Natural killer cell (primary cell): ENCODE results near the gene SORCS1. TPM values are rescaled to one million over a fixed set of nuclear protein-coding genes. Genes with fewer than 3 reads are reported as not detected.

ENCODE experiments used
- ATAC-seq, 3 donors: fragments of 150-1000 bp in 2 of 3; fragments of 200-7000 bp in 1 of 3; cut with Tn5 transposase; 1 replicate in 1 of 3; 2 replicates in 2 of 3; pipeline ENCODE4 v1.10.0; 2021; ENCODE audit warnings: mild to moderate bottlenecking in 2 of 3, moderate library complexity in 2 of 3
- DNase-seq, 2 donors: peaks; one replicate each; pipeline versions ENCODE4 v3.0.0 to v3.0.0-alpha.2; 2013 to 2021; ENCODE audit warnings: mixed read lengths in 1 of 2
- H3K27ac ChIP-seq: one replicate; pipeline ENCODE4 v1.5.1; 2013; ENCODE audit warnings: mild to moderate bottlenecking, low read length
- H3K27me3 ChIP-seq: one replicate; pipeline ENCODE4 v1.6.1; 2013; ENCODE audit warnings: low read length; ENCODE audit not compliant: control insufficient read depth, insufficient read depth
- H3K36me3 ChIP-seq: one replicate; pipeline ENCODE4 v1.6.1; 2013; ENCODE audit warnings: low read length; ENCODE audit not compliant: control insufficient read depth, insufficient read depth
- H3K4me1 ChIP-seq: one replicate; pipeline ENCODE4 v1.6.1; 2013; ENCODE audit warnings: low read length; ENCODE audit not compliant: control insufficient read depth, insufficient read depth
- H3K4me3 ChIP-seq: one replicate; pipeline ENCODE4 v1.5.1; 2013; ENCODE audit warnings: low read length
- H3K9me3 ChIP-seq: one replicate; pipeline ENCODE4 v1.6.1; 2013; ENCODE audit warnings: low read length; ENCODE audit not compliant: control insufficient read depth, insufficient read depth
- H3K27ac Mint-ChIP-seq, 2 donors: one replicate each; pipeline ENCODE4 v1.8.0; 2022; ENCODE audit warnings: mild to moderate bottlenecking in 2 of 2, mixed read lengths in 2 of 2, moderate library complexity in 1 of 2
- H3K27me3 Mint-ChIP-seq, 2 donors: one replicate each; pipeline ENCODE4 v1.8.0; 2022; ENCODE audit warnings: low read depth in 2 of 2, mixed read lengths in 2 of 2
- H3K36me3 Mint-ChIP-seq: one replicate; pipeline ENCODE4 v1.8.0; 2022; ENCODE audit warnings: mixed read lengths
- H3K4me1 Mint-ChIP-seq, 2 donors: one replicate each; pipeline ENCODE4 v1.8.0; 2022; ENCODE audit warnings: mixed read lengths in 2 of 2
- H3K4me3 Mint-ChIP-seq: one replicate; pipeline ENCODE4 v1.8.0; 2022; ENCODE audit warnings: mild to moderate bottlenecking, moderate library complexity, mixed read lengths
- H3K9me3 Mint-ChIP-seq, 2 donors: one replicate each; pipeline ENCODE4 v1.8.0; 2022; ENCODE audit warnings: mixed read lengths in 2 of 2
- WGBS: methylation state at CpG from one replicate; pipeline ENCODE4 v1.1.7; 2013; ENCODE audit warnings: missing lambda C conversion rate; ENCODE audit not compliant: insufficient coverage; 5-methylcytosine and 5-hydroxymethylcytosine counted together
- intact Hi-C: fragments of 100-400 bp; cut with micrococcal nuclease; formaldehyde crosslinking; loops from one replicate; pipeline ENCODE4 v1.14.2; 2022
- total RNA-seq, 4 donors: library from RNA; stranded (reverse); fragments of 120-200 nt in 1 of 4; gene quantifications; one replicate each; pipeline versions ENCODE4 v1.2.3 to v1.2.4, GENCODE V29; 2013 to 2022
- TF ChIP-seq, protein P1 (sequence below): fragments of 200-600 bp; IDR thresholded peaks from one replicate; pipeline ENCODE4 v1.8.0; 2022; ENCODE audit warnings: antibody characterized with exemption

Gene SORCS1
- total RNA-seq, 3 donors from 2014 or later (not counting 1 experiment from before 2014, with no cell fraction given): not detected

DNA sequence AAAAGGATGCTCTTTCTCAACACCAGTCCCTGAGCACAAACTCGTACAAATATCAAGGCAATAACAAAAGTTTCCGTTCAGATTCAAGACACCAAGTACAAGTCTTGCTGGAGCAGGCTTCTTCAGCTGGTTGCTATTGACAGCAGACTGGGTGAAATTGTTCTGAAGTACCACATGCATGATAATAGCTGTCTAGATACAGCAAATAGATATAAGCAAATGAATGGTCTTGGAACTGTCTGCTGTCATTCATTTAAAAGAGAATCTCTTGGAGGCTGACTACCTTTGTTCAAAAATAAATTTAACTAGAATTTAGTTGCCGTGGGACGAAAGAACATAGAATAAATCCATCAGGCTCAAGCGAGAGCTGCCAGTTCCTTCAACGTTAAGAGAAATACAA is 35.5 kb downstream of the SORCS1 start:
- H3K36me3 ChIP-seq: no peaks in the 10 kb centered on the region
- Mint-ChIP-seq H3K4me1 (no peaks in the 10 kb centered on the region), H3K36me3 (no peaks in the 10 kb centered on the region)

DNA sequence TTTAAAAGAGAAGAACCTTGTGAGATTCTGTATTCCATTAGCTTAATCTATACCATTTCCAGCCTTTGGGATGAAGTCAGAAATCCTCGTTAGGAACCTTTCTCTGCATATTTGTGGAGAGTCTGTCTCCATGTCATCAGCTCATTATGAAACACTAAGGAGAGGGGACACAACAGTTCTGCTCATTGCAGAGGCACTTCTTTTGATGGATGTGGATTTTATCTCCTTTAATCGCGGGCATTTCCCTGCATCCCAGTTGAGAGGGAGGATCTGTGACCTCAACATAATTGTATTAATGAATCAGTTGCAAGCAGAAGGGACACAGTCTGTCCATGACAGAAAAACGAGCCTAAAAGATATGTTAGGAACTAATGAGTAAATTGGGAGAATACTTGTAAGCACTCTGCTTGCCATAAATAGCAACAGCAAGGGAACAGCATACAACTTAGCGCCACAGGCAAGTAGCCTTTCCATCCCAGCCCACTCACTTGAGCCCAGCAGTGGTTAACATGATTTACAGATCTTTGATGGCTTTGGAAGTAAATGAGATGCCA is 37.9 kb downstream of the SORCS1 start:
- Mint-ChIP-seq H3K36me3 (no peaks in the 10 kb centered on the region), H3K27ac (no peak overlapping the region), H3K9me3 (no peaks in the 10 kb centered on the region), H3K4me3 (no peak overlapping the region), H3K4me1 (no peaks in the 10 kb centered on the region), H3K27me3 (peaks cover 0 to 10% of the 10 kb centered on the region in 2 donors)
- Histone ChIP-seq H3K4me3 (no peak overlapping the region), H3K27me3 (no peaks in the 10 kb centered on the region), H3K27ac (no peak overlapping the region), H3K4me1 (no peaks in the 10 kb centered on the region), H3K9me3 (no peaks in the 10 kb centered on the region), H3K36me3 (no peaks in the 10 kb centered on the region)
- DNase-seq (no peak), ATAC-seq (no peak)
- WGBS: 68% methylated on average over 5 of the region's 5 CpGs
- TF ChIP-seq, protein P1, sequence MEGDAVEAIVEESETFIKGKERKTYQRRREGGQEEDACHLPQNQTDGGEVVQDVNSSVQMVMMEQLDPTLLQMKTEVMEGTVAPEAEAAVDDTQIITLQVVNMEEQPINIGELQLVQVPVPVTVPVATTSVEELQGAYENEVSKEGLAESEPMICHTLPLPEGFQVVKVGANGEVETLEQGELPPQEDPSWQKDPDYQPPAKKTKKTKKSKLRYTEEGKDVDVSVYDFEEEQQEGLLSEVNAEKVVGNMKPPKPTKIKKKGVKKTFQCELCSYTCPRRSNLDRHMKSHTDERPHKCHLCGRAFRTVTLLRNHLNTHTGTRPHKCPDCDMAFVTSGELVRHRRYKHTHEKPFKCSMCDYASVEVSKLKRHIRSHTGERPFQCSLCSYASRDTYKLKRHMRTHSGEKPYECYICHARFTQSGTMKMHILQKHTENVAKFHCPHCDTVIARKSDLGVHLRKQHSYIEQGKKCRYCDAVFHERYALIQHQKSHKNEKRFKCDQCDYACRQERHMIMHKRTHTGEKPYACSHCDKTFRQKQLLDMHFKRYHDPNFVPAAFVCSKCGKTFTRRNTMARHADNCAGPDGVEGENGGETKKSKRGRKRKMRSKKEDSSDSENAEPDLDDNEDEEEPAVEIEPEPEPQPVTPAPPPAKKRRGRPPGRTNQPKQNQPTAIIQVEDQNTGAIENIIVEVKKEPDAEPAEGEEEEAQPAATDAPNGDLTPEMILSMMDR: no peak
- intact Hi-C loops: no loop called here

More for the DNA sequence above, 35.5 kb downstream of the SORCS1 start:
- no peak for DNase-seq
- no peak overlapping the region for H3K27ac ChIP-seq
- Mint-ChIP-seq H3K9me3 (no peaks in the 10 kb centered on the region), H3K27ac (no peak overlapping the region), H3K27me3 (peaks cover 13 to 15% of the 10 kb centered on the region in 2 donors), H3K4me3 (no peak overlapping the region)
- no peaks in the 10 kb centered on the region for H3K27me3 ChIP-seq
- no peaks in the 10 kb centered on the region for H3K4me1 ChIP-seq
- whole genome bisulfite sequencing: 86% methylated on average over 6 of the region's 6 CpGs
- no peak for ATAC-seq
- no peaks in the 10 kb centered on the region for H3K9me3 ChIP-seq
- TF ChIP-seq, protein P1: no peak
- intact Hi-C loops: no loop called here
- H3K4me3 ChIP-seq: no peak overlapping the region

DNA sequence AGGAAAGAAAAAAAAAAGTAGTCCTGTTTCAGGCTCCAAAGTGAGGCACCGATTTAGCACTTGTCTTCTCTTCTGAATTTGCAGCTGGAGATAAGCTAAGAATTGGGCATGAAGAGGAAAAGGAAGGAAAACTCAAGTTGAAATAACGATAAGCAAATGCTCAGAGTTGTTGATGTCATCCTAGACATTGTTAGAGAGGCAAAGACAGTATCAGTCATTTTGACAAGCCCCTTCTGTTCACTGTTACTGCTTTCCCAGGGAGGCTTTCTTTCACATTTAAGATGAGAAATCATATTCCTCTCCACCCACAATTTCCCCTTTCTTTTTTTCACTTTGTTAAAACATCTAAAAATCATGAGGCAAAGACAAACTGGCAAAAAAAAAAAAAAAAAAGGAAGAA is 41.8 kb downstream of the SORCS1 start:
- Mint-ChIP-seq H3K27me3 (peaks cover 0 to 6% of the 10 kb centered on the region in 2 donors), H3K4me3 (no peak overlapping the region), H3K9me3 (no peaks in the 10 kb centered on the region), H3K27ac (no peak overlapping the region), H3K36me3 (no peaks in the 10 kb centered on the region), H3K4me1 (no peaks in the 10 kb centered on the region)
- H3K27me3 ChIP-seq: no peaks in the 10 kb centered on the region
- DNase-seq (no peak), ATAC-seq (no peak)
- no peak overlapping the region for H3K4me3 ChIP-seq
- H3K27ac ChIP-seq: no peak overlapping the region
- 5% methylated on average over 2 of the region's 2 CpGs for WGBS
- intact Hi-C loops: no loop called here
- no peaks in the 10 kb centered on the region for H3K9me3 ChIP-seq
- no peaks in the 10 kb centered on the region for H3K36me3 ChIP-seq
- no peaks in the 10 kb centered on the region for H3K4me1 ChIP-seq
- TF ChIP-seq, protein P1: no peak

DNA sequence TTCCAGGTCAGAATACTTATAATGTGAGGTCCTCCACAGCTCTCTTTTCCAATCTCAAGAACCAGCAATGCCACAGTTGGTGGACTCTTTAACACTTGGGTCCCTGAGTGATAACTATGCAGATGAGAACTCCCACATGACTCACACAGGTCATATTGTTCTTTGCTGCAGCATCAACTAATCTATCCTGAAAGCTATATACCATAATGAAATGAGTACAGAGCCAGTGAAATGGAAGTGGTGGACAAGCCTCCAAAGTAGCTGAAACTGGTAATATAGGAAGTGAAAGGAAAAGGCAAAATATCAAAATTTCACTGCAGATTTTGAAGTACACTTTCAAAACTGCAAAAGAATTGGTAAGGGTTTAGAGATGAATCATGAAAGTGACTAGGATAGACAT is 45.6 kb downstream of the SORCS1 start:
- no peaks in the 10 kb centered on the region for H3K4me1 Mint-ChIP-seq
- H3K4me3 Mint-ChIP-seq: no peak overlapping the region
- no peaks in the 10 kb centered on the region for H3K4me1 ChIP-seq
- intact Hi-C loops: no loop called here
- H3K27me3 Mint-ChIP-seq: no peaks in the 10 kb centered on the region
- no peak overlapping the region for H3K27ac ChIP-seq
- TF ChIP-seq, protein P1: no peak
- no peak overlapping the region for H3K4me3 ChIP-seq
- H3K36me3 ChIP-seq: no peaks in the 10 kb centered on the region
- DNase-seq (no peak), ATAC-seq (no peak)
- H3K27me3 ChIP-seq: no peaks in the 10 kb centered on the region
- H3K9me3 Mint-ChIP-seq: no peaks in the 10 kb centered on the region
- H3K27ac Mint-ChIP-seq: no peak overlapping the region
- no peaks in the 10 kb centered on the region for H3K9me3 ChIP-seq
- H3K36me3 Mint-ChIP-seq: no peaks in the 10 kb centered on the region
